ENCODE results near the gene SEMA4D.

The SEMA4D gene

DNA sequence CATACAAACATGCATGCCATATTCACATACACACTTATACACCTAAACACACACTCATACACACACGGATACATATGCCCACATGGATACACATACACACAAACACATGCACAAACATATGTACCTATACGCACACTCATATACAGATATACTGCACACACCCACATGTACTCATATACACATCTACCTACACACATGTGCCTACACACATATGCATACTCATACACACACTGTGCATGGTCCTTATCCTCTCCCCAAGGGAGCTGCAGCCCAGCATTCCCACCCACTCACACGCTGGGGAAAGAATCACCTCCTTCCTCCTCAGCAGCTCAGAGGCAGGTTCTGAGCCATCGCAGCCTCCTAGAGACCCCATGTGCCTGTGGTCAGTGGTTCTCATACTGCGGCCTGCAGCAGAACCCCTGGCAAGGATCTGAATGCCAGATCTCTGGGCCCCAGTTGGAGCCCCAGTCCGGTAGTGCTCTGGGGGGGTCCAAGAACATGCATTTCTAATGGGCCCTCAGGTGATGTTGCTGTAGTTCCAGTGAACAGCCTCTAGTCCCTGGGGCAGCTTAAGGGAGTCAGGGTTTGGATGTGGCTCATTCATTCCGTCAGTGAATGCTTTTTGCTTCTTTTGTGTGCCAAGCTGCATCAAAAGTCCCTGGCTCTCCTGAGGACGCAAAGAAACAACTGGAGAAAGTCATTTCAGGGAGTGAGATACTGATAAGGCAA lies 39.0 kb downstream of the SEMA4D start:
- TF ChIP-seq, protein P1, sequence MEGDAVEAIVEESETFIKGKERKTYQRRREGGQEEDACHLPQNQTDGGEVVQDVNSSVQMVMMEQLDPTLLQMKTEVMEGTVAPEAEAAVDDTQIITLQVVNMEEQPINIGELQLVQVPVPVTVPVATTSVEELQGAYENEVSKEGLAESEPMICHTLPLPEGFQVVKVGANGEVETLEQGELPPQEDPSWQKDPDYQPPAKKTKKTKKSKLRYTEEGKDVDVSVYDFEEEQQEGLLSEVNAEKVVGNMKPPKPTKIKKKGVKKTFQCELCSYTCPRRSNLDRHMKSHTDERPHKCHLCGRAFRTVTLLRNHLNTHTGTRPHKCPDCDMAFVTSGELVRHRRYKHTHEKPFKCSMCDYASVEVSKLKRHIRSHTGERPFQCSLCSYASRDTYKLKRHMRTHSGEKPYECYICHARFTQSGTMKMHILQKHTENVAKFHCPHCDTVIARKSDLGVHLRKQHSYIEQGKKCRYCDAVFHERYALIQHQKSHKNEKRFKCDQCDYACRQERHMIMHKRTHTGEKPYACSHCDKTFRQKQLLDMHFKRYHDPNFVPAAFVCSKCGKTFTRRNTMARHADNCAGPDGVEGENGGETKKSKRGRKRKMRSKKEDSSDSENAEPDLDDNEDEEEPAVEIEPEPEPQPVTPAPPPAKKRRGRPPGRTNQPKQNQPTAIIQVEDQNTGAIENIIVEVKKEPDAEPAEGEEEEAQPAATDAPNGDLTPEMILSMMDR (IDR thresholded peaks at IDR 0.05; ENCODE audit: low read depth, low read length): no peak
- no peak overlapping the region for H3K4me3 ChIP-seq (ENCODE audit: low read depth, low read length)

DNA sequence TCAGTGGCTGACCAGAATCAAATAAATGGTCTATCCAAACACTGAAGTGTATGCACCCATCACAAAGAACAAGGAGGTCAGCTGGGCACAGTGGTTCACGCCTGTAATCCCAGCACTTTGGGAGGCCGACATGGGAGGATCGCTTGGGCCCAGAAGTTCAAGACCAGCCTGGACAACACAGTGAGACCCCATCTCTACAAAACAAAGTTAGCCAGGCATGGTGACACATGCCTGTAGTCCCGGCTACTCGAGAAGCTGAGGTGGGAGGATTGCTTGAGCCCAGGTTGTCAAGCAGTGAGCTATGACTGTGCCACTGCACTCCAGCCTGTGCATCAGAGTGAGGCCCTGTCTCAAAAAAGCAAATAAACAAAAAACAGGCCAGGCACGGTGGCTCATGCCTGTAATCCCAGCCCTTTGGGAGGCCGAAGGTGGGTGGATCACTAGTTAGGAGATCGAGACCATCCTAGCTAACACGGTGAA lies 40.5 kb downstream of the SEMA4D start:
- TF ChIP-seq, protein P1 (IDR thresholded peaks at IDR 0.05; ENCODE audit: low read depth, low read length): no peak
- H3K4me3 ChIP-seq (ENCODE audit: low read depth, low read length): no peak overlapping the region

DNA sequence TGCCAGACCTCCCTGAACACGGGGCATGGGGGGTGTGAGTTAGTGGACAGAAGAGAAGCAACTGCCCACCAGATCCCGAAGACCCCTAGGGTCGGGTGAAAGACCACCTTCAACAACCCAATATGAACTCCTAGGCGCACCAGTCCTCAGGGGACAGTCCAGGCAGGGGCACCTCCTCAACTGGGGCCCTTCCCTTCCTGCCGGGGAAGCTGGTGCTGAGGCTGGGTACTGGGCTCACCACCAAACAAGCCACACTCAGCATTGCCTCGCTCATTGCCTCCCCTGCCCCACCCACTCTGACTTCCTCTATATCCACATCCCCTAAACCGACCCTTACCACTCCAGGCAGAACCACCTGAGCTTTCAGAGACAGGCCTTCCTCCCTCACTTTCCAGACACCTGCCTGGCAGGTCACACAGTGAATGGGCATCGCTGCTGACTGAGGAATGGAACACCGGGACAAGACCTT lies 42.5 kb downstream of the SEMA4D start:
- no peak overlapping the region for H3K4me3 ChIP-seq (ENCODE audit: low read depth, low read length)
- TF ChIP-seq, protein P1 (IDR thresholded peaks at IDR 0.05; ENCODE audit: low read depth, low read length): no peak

DNA sequence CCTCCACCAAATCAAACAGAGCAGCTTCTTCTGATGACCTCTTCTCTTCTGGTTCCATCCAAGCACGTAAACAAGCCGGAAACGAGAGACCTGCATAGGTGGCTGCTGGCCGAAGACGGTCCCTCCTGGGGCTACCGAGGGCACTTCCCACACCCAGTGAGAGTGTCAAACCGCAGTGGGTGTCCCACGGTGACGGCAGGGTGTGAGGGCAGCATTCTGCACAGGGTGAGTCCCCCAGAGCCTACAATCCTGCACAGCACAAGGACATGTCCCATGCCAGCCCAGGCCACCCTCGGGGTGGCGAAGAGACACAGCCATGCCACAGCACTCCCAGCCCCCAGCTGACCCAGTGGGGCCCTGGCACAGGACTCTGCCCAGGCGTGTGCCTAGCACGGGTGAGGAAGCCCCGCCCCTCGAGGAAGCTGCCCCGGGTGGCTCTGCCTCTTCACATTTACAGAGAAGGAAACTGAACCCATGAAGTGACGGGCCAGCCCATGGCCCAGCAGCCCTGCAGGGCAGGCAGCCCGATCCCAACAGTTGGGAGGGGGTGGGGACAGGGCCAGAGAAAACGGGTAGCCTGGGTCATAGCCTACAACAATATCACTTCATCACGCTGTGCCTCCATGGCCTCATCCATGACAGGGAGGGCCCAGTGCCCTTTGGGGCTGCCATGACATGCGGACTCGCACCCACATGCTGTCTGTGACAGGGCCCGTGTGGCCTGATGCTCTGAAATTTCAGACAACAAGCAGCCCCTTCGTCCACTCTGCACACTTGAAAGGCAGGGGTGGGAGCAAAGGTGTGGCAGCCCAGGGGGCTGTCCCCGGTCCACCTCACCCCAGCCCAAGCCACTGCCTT lies 43.2 kb downstream of the SEMA4D start:
- TF ChIP-seq, protein P1 (IDR thresholded peaks at IDR 0.05; ENCODE audit: low read depth, low read length): no peak
- H3K4me3 ChIP-seq (ENCODE audit: low read depth, low read length): no peak overlapping the region

DNA sequence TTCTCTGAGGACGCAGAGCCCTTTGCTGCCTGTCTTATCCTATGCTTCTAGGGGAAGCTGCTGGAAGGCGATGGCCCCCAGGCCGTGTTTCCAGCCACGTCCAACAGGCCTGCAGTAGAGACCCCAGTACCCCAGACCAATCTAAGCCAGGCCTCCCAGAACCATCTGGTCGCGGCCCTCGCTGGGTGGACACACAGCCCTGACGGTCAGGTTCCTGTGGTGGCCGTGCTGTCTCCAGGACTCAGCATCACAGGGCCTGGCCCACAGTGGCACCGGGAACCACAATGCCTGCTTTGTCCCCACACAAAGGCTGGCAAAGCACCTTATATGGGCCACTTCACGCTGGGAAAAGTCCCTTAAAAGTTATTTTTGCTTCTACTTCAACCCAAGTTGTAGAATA lies 44.5 kb downstream of the SEMA4D start:
- no peak overlapping the region for H3K4me3 ChIP-seq (ENCODE audit: low read depth, low read length)
- TF ChIP-seq, protein P1 (IDR thresholded peaks at IDR 0.05; ENCODE audit: low read depth, low read length): no peak

DNA sequence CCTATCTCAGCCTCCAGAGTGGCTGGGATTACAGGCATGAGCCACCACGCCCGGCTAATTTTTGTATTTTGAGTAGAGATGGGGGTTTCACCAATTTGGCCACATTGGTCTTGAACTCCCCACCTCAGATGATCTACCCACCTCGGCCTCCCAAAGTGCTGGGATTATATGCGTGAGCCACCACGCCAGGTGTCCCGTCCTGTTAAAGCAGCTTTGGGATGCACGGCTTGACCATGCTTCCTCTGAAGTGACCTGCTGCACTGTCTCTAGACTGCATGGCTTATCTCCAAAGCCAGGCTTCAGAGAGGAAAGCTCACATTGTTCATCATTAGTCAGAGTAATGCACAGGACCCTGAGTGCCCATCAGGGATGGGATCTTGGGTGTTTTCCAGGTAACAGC lies 45.4 kb downstream of the SEMA4D start:
- H3K4me3 ChIP-seq (ENCODE audit: low read depth, low read length): no peak overlapping the region
- TF ChIP-seq, protein P1 (IDR thresholded peaks at IDR 0.05; ENCODE audit: low read depth, low read length): no peak

DNA sequence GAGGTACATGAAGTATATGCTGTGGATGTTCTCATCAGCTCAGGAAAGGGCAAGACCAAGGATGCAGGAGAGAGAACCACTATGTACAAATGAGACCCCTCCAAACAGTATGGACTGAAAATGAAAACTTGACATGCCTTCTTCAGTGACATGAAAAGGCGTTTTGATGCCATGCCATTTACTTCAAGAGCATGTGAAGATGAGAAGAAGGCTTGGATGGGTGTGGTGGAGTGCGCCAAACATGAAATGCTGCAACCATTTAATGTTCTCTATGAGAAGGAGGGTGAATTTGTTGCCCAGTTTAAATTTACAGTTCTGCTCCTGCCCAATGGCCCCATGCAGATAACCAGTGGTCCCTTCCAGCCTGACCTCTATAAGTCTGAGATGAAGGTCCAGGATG lies 47.7 kb downstream of the SEMA4D start:
- no peak overlapping the region for H3K4me3 ChIP-seq (ENCODE audit: low read depth, low read length)
- TF ChIP-seq, protein P1 (IDR thresholded peaks at IDR 0.05; ENCODE audit: low read depth, low read length): no peak

Data from WI38 (cell line).